ENCODE data around the gene NPIPB13. TPM values are rescaled to one million over a fixed set of nuclear protein-coding genes. Genes with fewer than 3 reads are reported as not detected.

NPIPB13 gene
- total RNA-seq, 1 donor from 2014 or later, result 27.5 TPM

Other genes starting within 250 kb of the NPIPB13 start
- gene DOC2A, start 237.5 kb downstream of the NPIPB13 start, total RNA-seq (ENCODE audit: unreplicated experiment), result 4.2 TPM
- gene C16orf92, start 225.3 kb downstream of the NPIPB13 start, total RNA-seq (ENCODE audit: unreplicated experiment), result not detected
- gene TLCD3B, start 217.2 kb downstream of the NPIPB13 start, total RNA-seq (ENCODE audit: unreplicated experiment), result 253 TPM
- gene ALDOA, start 182.7 kb downstream of the NPIPB13 start, total RNA-seq (ENCODE audit: unreplicated experiment), result 437 TPM
- gene PPP4C, start 172.5 kb downstream of the NPIPB13 start, total RNA-seq (ENCODE audit: unreplicated experiment), result 124 TPM
- gene TBX6, start 156.6 kb downstream of the NPIPB13 start, total RNA-seq (ENCODE audit: unreplicated experiment), result 0.86 TPM
- gene YPEL3, start 152.3 kb downstream of the NPIPB13 start, total RNA-seq (ENCODE audit: unreplicated experiment), result 57.9 TPM
- 4.9 TPM for gene GDPD3, start 134.9 kb downstream of the NPIPB13 start, total RNA-seq (ENCODE audit: unreplicated experiment)
- 63.0 TPM for gene MAPK3, start 125.3 kb downstream of the NPIPB13 start, total RNA-seq (ENCODE audit: unreplicated experiment)
- 75.2 TPM for gene CORO1A, start 64.9 kb downstream of the NPIPB13 start, total RNA-seq (ENCODE audit: unreplicated experiment)
- 74.6 TPM for gene BOLA2B, start 54.8 kb downstream of the NPIPB13 start, total RNA-seq (ENCODE audit: unreplicated experiment)
- gene SLX1A, start 54.6 kb downstream of the NPIPB13 start, total RNA-seq (ENCODE audit: unreplicated experiment), result 16.6 TPM
- 15.8 TPM for gene SULT1A3, start 49.2 kb downstream of the NPIPB13 start, total RNA-seq (ENCODE audit: unreplicated experiment)
- 77.8 TPM for gene CD2BP2, start 106.8 kb upstream of the NPIPB13 start, total RNA-seq (ENCODE audit: unreplicated experiment)
- gene TBC1D10B, start 122.0 kb upstream of the NPIPB13 start, total RNA-seq (ENCODE audit: unreplicated experiment), result 85.2 TPM
- not detected for gene MYL11, start 126.3 kb upstream of the NPIPB13 start, total RNA-seq (ENCODE audit: unreplicated experiment)
- 2.9 TPM for gene SEPTIN1, start 134.1 kb upstream of the NPIPB13 start, total RNA-seq (ENCODE audit: unreplicated experiment)
- 74.7 TPM for gene ZNF48, start 146.9 kb upstream of the NPIPB13 start, total RNA-seq (ENCODE audit: unreplicated experiment)
- gene ZNF771, start 159.1 kb upstream of the NPIPB13 start, total RNA-seq (ENCODE audit: unreplicated experiment), result 7.8 TPM
- 37.6 TPM for gene DCTPP1, start 181.6 kb upstream of the NPIPB13 start, total RNA-seq (ENCODE audit: unreplicated experiment)
- 43.2 TPM for gene SEPHS2, start 197.4 kb upstream of the NPIPB13 start, total RNA-seq (ENCODE audit: unreplicated experiment)
- not detected for gene ITGAL, start 224.3 kb upstream of the NPIPB13 start, total RNA-seq (ENCODE audit: unreplicated experiment)